ENCODE data around the gene FAM89B.

FAM89B gene

GRCh38 chr11:65575568-65576231 lies 3.4 kb downstream of the FAM89B start, which contains the start of gene EHBP1L1:
Gene EHBP1L1 (plus strand): TSS chr11:65576053. CDS start chr11:65576303, 250 bp downstream.
- H3K4me3 ChIP-seq (IDR thresholded peaks at IDR 0.05; ENCODE audit: insufficient read depth, low read depth, low read length), result no peak within 1 kb of the TSS
- no peaks in the 10 kb centered on the region for H3K36me3 ChIP-seq (ENCODE audit: insufficient read depth)
- H4K20me1 ChIP-seq (ENCODE audit: insufficient read depth), result no peaks in the 10 kb centered on the region
- no peaks in the 10 kb centered on the region for H3K27me3 ChIP-seq (ENCODE audit: insufficient read depth, low read depth)
- no peak for TF ChIP-seq CTCF (conservative IDR thresholded peaks at IDR 0.05; ENCODE audit: low read depth, low read length)
- peak within 1 kb of the TSS; percentile 97 for H3K4me2 ChIP-seq
- peak within 1 kb of the TSS; percentile 70 for H3K27ac ChIP-seq
- H3K4me1 ChIP-seq (ENCODE audit: low read depth, poor library complexity, severe bottlenecking), result peaks cover 43% of the 10 kb centered on the region
- H2AFZ ChIP-seq (ENCODE audit: low read depth), result no peak within 1 kb of the TSS
- H3K9ac ChIP-seq, result peak within 1 kb of the TSS; percentile 76
- H3K79me2 ChIP-seq (ENCODE audit: insufficient read depth, low read depth), result peaks cover 47% of the 10 kb centered on the region

- H3K79me2 ChIP-seq (ENCODE audit: insufficient read depth, low read depth), result peaks cover 41% of the 10 kb centered on the region
- peaks cover 39% of the 10 kb centered on the region for H3K4me1 ChIP-seq (ENCODE audit: low read depth, poor library complexity, severe bottlenecking)
- no peaks in the 10 kb centered on the region for H3K27me3 ChIP-seq (ENCODE audit: insufficient read depth, low read depth)
- no peaks in the 10 kb centered on the region; the same call in 1 of the 2 replicates for H3K36me3 ChIP-seq (ENCODE audit: insufficient read depth)
- no peak for TF ChIP-seq CTCF (conservative IDR thresholded peaks at IDR 0.05; ENCODE audit: low read depth, low read length)
- no peak overlapping the region for H3K4me3 ChIP-seq (IDR thresholded peaks at IDR 0.05; ENCODE audit: insufficient read depth, low read depth, low read length)
- peak overlapping the region; percentile 97 for H3K4me2 ChIP-seq
- peak overlapping the region; percentile 76 for H3K9ac ChIP-seq
- peak overlapping the region; percentile 70 for H3K27ac ChIP-seq
- no peaks in the 10 kb centered on the region for H4K20me1 ChIP-seq (ENCODE audit: insufficient read depth)
- no peak overlapping the region for H2AFZ ChIP-seq (ENCODE audit: low read depth)
These were observed 4.0 kb downstream of the FAM89B start for GRCh38 chr11:65576232-65576866.

- no peak for TF ChIP-seq CTCF (conservative IDR thresholded peaks at IDR 0.05; ENCODE audit: low read depth, low read length)
- H3K36me3 ChIP-seq (ENCODE audit: insufficient read depth), result no peaks in the 10 kb centered on the region; the same call in 1 of the 2 replicates
- H3K4me3 ChIP-seq (IDR thresholded peaks at IDR 0.05; ENCODE audit: insufficient read depth, low read depth, low read length), result no peak overlapping the region
- H3K27me3 ChIP-seq (ENCODE audit: insufficient read depth, low read depth), result no peaks in the 10 kb centered on the region
- peak overlapping the region; percentile 76 for H3K9ac ChIP-seq
- H3K79me2 ChIP-seq (ENCODE audit: insufficient read depth, low read depth), result peaks cover 35% of the 10 kb centered on the region
- peak overlapping the region; percentile 70 for H3K27ac ChIP-seq
- H4K20me1 ChIP-seq (ENCODE audit: insufficient read depth), result no peaks in the 10 kb centered on the region
- H3K4me1 ChIP-seq (ENCODE audit: low read depth, poor library complexity, severe bottlenecking), result peaks cover 32% of the 10 kb centered on the region
- peak overlapping the region; percentile 97 for H3K4me2 ChIP-seq
- H2AFZ ChIP-seq (ENCODE audit: low read depth), result no peak overlapping the region
These were observed 4.8 kb downstream of the FAM89B start for GRCh38 chr11:65576867-65577755.

GRCh38 chr11:65577756-65578109 lies 5.4 kb downstream of the FAM89B start:
- Histone ChIP-seq H3K4me3 (IDR thresholded peaks at IDR 0.05; ENCODE audit: insufficient read depth, low read depth, low read length) (no peak overlapping the region), H3K27ac (peak overlapping the region; percentile 70; the same call in 1 of the 2 replicates)

More at GRCh38 chr11:65577756-65578109, 5.4 kb downstream of the FAM89B start:
- peaks cover 32% of the 10 kb centered on the region for H3K4me1 ChIP-seq (ENCODE audit: low read depth, poor library complexity, severe bottlenecking)
- peak overlapping the region; percentile 97 for H3K4me2 ChIP-seq
- peaks cover 35% of the 10 kb centered on the region for H3K79me2 ChIP-seq (ENCODE audit: insufficient read depth, low read depth)
- no peak for TF ChIP-seq CTCF (conservative IDR thresholded peaks at IDR 0.05; ENCODE audit: low read depth, low read length)
- no peak overlapping the region for H2AFZ ChIP-seq (ENCODE audit: low read depth)
- no peaks in the 10 kb centered on the region; the same call in 1 of the 2 replicates for H3K36me3 ChIP-seq (ENCODE audit: insufficient read depth)
- peak overlapping the region; percentile 76; the same call in 1 of the 2 replicates for H3K9ac ChIP-seq
- H4K20me1 ChIP-seq (ENCODE audit: insufficient read depth), result no peaks in the 10 kb centered on the region
- H3K27me3 ChIP-seq (ENCODE audit: insufficient read depth, low read depth), result no peaks in the 10 kb centered on the region

Data from KMS-11 (cell line).